GM19438 (cell line): ENCODE data around the gene C3orf49.

ENCODE experiments used
- ATAC-seq: cut with Tn5 transposase; IDR thresholded peaks from one replicate; pipeline ENCODE4 v1.9.1; 2021; ENCODE audit warnings: low read depth; ENCODE audit not compliant: unreplicated experiment

C3orf49 gene

GRCh38 chr3:63877737-63878393 is 58.8 kb downstream of the C3orf49 start:
- no peak for ATAC-seq

- no peak for ATAC-seq
These were observed 59.4 kb downstream of the C3orf49 start for GRCh38 chr3:63878394-63879060.

GRCh38 chr3:63880653-63881052 is 61.6 kb downstream of the C3orf49 start:
- no peak for ATAC-seq

GRCh38 chr3:63886858-63887257 is 67.8 kb downstream of the C3orf49 start:
- ATAC-seq, result no peak

- ATAC-seq, result no peak
These were observed 72.4 kb downstream of the C3orf49 start for GRCh38 chr3:63891518-63891917.

GRCh38 chr3:63892773-63893352 is 73.8 kb downstream of the C3orf49 start:
- ATAC-seq, result no peak

- ATAC-seq, result no peak
These were observed 76.5 kb downstream of the C3orf49 start for GRCh38 chr3:63895422-63896189.

- ATAC-seq, result no peak
These were observed 77.4 kb downstream of the C3orf49 start for GRCh38 chr3:63896332-63897030.
